T-cell (primary cell): ENCODE data around the gene ZFAND3. TPM values are rescaled to one million over a fixed set of nuclear protein-coding genes. Genes with fewer than 3 reads are reported as not detected.

Source experiments
- ATAC-seq, 4 experiments: fragments of 200-7000 bp in 3 of 4; fragments of 150-1000 bp in 1 of 4; cut with Tn5 transposase; replicated peaks in 1 of 4; 1 replicate in 3 of 4; 2 replicates in 1 of 4; pipeline ENCODE4 v1.10.0; 2021; ENCODE audit warnings: moderate library complexity in 3 of 4, mild to moderate bottlenecking in 2 of 4, moderate number of reproducible peaks in 1 of 4
- CTCF ChIA-PET, 2 donors: fragments of 300-600 bp; sonication (Branson Sonifier 250); formaldehyde crosslinking; loops; one replicate each; lab custom pipeline; 2022; ENCODE audit warnings: antibody characterized with exemption in 2 of 2; lab: Charles Lee
- POLR2A ChIA-PET, 2 donors: fragments of 300-600 bp; sonication (Branson Sonifier 250); formaldehyde crosslinking; loops; one replicate each; lab custom pipeline; 2022; ENCODE audit warnings: antibody characterized with exemption in 2 of 2; lab: Charles Lee
- DNase-seq, 35 experiments: peaks; one replicate each; pipeline versions ENCODE4 v3.0.0 to v3.0.0-alpha.2; 2013 to 2023
- H3K27ac ChIP-seq: one replicate; pipeline ENCODE4 v1.5.1; 2013; ENCODE audit warnings: low read length
- H3K27me3 ChIP-seq, 2 experiments: replicated peaks in 1 of 2; 1 replicate in 1 of 2; 2 replicates in 1 of 2; pipeline versions ENCODE4 v1.6.1 to v1.7.0; 2013; ENCODE audit warnings: low read length in 1 of 2, mixed read lengths in 1 of 2; ENCODE audit not compliant: control insufficient read depth in 2 of 2, insufficient read depth in 2 of 2; ENCODE audit errors: extremely low read depth in 1 of 2
- H3K36me3 ChIP-seq, 2 donors: 1 replicate in 1 of 2; 2 replicates in 1 of 2; pipeline versions ENCODE4 v1.6.1 to v1.7.0; 2013; ENCODE audit warnings: low read length in 1 of 2; ENCODE audit not compliant: control insufficient read depth in 2 of 2, insufficient read depth in 1 of 2; ENCODE audit errors: extremely low read depth in 1 of 2
- H3K4me1 ChIP-seq, 2 experiments: 1 replicate in 1 of 2; 2 replicates in 1 of 2; pipeline versions ENCODE4 v1.6.1 to v1.7.0; 2013; ENCODE audit warnings: low read length in 2 of 2, mixed read lengths in 1 of 2; ENCODE audit not compliant: insufficient read depth in 2 of 2, control insufficient read depth in 1 of 2; ENCODE audit errors: extremely low read depth in 1 of 2
- H3K4me3 ChIP-seq, 2 donors: 1 replicate in 1 of 2; 2 replicates in 1 of 2; pipeline versions ENCODE4 v1.5.1 to v1.7.0; 2013; ENCODE audit warnings: mild to moderate bottlenecking in 2 of 2, low read length in 1 of 2, moderate library complexity in 1 of 2; ENCODE audit not compliant: control insufficient read depth in 1 of 2; ENCODE audit errors: extremely low read depth in 1 of 2
- H3K9me3 ChIP-seq: 2 replicates; pipeline ENCODE4 v1.7.0; 2013
- H3K27ac Mint-ChIP-seq, 2 donors: one replicate each; pipeline ENCODE4 v1.8.0; 2020 to 2021; ENCODE audit warnings: mild to moderate bottlenecking in 2 of 2, mixed read lengths in 2 of 2
- H3K27me3 Mint-ChIP-seq, 2 donors: one replicate each; pipeline ENCODE4 v1.8.0; 2021 to 2022; ENCODE audit warnings: mixed read lengths in 2 of 2
- H3K36me3 Mint-ChIP-seq: one replicate; pipeline ENCODE4 v1.8.0; 2021; ENCODE audit warnings: mixed read lengths
- H3K4me1 Mint-ChIP-seq, 3 donors: one replicate each; pipeline ENCODE4 v1.8.0; 2020 to 2022; ENCODE audit warnings: mixed read lengths in 3 of 3, mild to moderate bottlenecking in 1 of 3
- H3K4me3 Mint-ChIP-seq, 3 donors: one replicate each; pipeline ENCODE4 v1.8.0; 2020 to 2022; ENCODE audit warnings: mild to moderate bottlenecking in 3 of 3, mixed read lengths in 3 of 3, moderate library complexity in 3 of 3
- H3K9me3 Mint-ChIP-seq, 3 donors: one replicate each; pipeline ENCODE4 v1.8.0; 2020 to 2022; ENCODE audit warnings: mixed read lengths in 3 of 3
- WGBS: methylation state at CpG from one replicate; pipeline ENCODE4 v1.1.5; 2013; ENCODE audit warnings: missing lambda C conversion rate; ENCODE audit not compliant: insufficient coverage; 5-methylcytosine and 5-hydroxymethylcytosine counted together
- total RNA-seq, 35 experiments: library from RNA in 6 of 35; stranded (reverse) in 6 of 35; fragments of 120-200 nt in 1 of 35; gene quantifications; one replicate each; pipeline versions ENCODE4 v1.2.1 to v1.2.4 and lab custom pipeline; 2013 to 2026

ZFAND3 gene
- total RNA-seq, 5 donors from 2014 or later (not counting 1 experiment from before 2014, with no cell fraction given) = 35.6 to 59.3 (median 36.4) TPM

DNA sequence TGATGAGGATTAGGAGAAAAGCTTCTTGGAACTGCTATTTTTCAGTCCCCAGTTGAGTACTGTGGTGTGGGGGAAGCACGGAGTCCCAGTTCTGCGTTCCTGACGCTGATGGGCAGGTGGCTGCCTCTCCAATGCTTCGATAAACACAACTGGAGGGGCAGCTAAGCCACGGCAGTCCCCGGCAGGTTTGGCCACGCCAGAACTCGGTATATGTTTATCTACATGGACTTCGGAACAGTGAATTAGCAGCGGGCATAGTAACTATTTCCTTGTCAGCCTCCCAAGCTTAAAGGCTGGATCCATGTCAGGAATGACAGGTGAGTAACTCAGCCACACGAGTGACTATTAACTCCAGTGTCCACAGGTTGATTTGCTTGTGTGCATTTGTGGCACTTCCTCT is 354.4 kb downstream of the ZFAND3 start:
- ATAC-seq (no peak), DNase-seq (no peak)
- H3K27me3 Mint-ChIP-seq = no peaks in the 10 kb centered on the region
- CTCF ChIA-PET = no interaction called here
- POLR2A ChIA-PET = no interaction called here
- no peak overlapping the region for H3K4me3 ChIP-seq
- WGBS = 95% methylated on average over 11 of the region's 11 CpGs
- H3K36me3 Mint-ChIP-seq = peaks cover 32% of the 10 kb centered on the region
- no peak overlapping the region for H3K4me3 Mint-ChIP-seq
- peaks cover 8 to 10% (median 8%) of the 10 kb centered on the region in 3 donors for H3K4me1 Mint-ChIP-seq
- no peak overlapping the region for H3K27ac ChIP-seq
- no peaks in the 10 kb centered on the region for H3K9me3 Mint-ChIP-seq
- H3K9me3 ChIP-seq = no peaks in the 10 kb centered on the region
- no peaks in the 10 kb centered on the region for H3K36me3 ChIP-seq
- H3K27me3 ChIP-seq = no peaks in the 10 kb centered on the region
- no peaks in the 10 kb centered on the region for H3K4me1 ChIP-seq
- H3K27ac Mint-ChIP-seq = no peak overlapping the region

DNA sequence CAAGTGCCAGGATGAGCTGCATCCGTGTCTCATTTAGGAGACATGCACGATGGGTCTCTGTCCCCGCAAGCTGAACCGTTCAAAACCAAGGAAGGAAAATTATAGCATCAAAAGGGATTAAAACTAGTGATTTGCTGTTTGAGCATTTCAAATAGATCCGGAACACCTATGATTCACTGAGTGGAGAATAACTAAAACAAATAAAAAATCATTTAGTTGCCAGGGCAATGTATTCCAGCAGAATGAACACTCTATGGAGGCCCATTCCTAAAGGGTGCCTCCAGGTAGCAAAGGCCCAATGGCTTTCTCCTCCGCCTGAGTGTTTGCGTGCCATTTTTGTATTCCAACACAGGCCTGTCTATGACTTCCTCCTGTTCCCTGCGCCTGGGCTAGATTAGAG is 354.8 kb downstream of the ZFAND3 start:
- Mint-ChIP-seq H3K4me3 (no peak overlapping the region), H3K27ac (no peak overlapping the region), H3K4me1 (peaks cover 8 to 10% (median 10%) of the 10 kb centered on the region in 3 donors), H3K9me3 (no peaks in the 10 kb centered on the region), H3K27me3 (no peaks in the 10 kb centered on the region), H3K36me3 (peaks cover 32% of the 10 kb centered on the region)
- H3K27me3 ChIP-seq = no peaks in the 10 kb centered on the region
- 100% methylated on average over 4 of the region's 8 CpGs for WGBS
- H3K36me3 ChIP-seq = no peaks in the 10 kb centered on the region
- H3K4me1 ChIP-seq = no peaks in the 10 kb centered on the region
- H3K9me3 ChIP-seq = no peaks in the 10 kb centered on the region
- ChIA-PET POLR2A (no interaction called here), CTCF (no interaction called here)
- ATAC-seq = no peak
- DNase-seq = no peak
- H3K4me3 ChIP-seq = no peak overlapping the region
- no peak overlapping the region for H3K27ac ChIP-seq

DNA sequence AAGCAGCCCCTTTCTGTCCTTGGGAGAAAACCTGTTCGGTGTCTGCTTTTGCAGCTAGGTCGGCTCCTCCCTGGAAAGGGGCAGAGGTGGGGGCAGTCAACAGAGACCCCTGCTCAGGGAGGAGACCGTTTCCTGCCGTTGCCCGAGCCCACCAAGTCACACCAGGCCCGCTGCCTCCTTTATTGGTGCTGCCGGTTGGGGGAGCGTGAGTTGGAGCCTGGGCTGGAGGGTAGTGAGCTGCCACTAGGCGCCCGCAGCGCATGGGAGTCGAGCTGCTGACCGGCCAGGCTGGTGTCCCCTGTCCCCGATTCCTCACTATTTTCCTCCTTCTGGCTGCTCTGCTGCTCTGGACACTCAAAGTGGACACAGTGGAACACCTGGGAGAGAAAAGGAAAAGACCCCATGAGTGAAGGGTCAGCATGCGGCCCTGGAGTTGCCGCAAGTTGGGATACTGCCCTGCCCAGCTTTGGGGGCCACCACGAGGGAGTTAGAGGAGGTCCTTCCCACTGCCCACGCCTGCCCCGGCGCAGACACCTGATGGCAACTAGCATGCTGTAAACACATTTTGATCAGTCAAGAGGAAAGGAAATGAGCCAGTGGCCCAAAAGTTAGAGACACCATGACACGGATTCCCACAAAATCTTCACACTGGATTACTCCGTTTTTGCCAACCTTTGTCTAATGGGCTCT is 355.4 kb downstream of the ZFAND3 start:
- CTCF ChIA-PET = no interaction called here
- Mint-ChIP-seq H3K27ac (peak overlapping the region in 1 of 2 donors; percentile 22), H3K9me3 (no peaks in the 10 kb centered on the region), H3K4me3 (no peak overlapping the region), H3K27me3 (no peaks in the 10 kb centered on the region), H3K36me3 (peaks cover 30% of the 10 kb centered on the region), H3K4me1 (peaks cover 8 to 14% (median 10%) of the 10 kb centered on the region in 3 donors)
- POLR2A ChIA-PET = no interaction called here
- 97% methylated on average over 14 of the region's 22 CpGs for WGBS
- H3K9me3 ChIP-seq = no peaks in the 10 kb centered on the region
- H3K4me3 ChIP-seq = no peak overlapping the region
- no peaks in the 10 kb centered on the region for H3K27me3 ChIP-seq
- DNase-seq (no peak), ATAC-seq (no peak)
- no peaks in the 10 kb centered on the region for H3K4me1 ChIP-seq
- no peaks in the 10 kb centered on the region for H3K36me3 ChIP-seq
- H3K27ac ChIP-seq = no peak overlapping the region

DNA sequence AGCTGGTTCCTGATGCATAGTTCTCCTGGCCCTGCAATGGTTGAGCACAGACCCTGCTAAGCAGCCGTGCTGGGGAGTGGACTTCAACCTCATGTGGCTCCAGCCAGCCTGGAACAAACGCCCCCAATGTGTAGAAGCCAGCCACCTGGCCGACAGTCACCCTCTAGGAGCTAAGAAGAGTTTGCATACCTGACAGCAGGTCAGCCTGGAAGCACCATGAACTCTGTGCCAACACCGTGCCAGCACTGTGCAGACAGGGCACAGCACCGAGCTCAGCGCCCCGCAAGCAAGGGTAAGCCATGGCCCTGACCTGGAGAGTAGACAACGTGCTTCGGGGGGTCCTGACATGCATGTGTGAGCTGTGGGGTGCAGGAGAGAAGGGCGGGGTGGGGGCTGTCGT is 356.3 kb downstream of the ZFAND3 start:
- WGBS = 90% methylated on average over 9 of the region's 11 CpGs
- H3K4me1 ChIP-seq = no peaks in the 10 kb centered on the region
- POLR2A ChIA-PET = no interaction called here
- ATAC-seq (no peak), DNase-seq (no peak)
- Mint-ChIP-seq H3K27ac (no peak overlapping the region), H3K36me3 (peaks cover 30% of the 10 kb centered on the region), H3K4me3 (no peak overlapping the region), H3K4me1 (peaks cover 8 to 14% (median 10%) of the 10 kb centered on the region in 3 donors), H3K9me3 (no peaks in the 10 kb centered on the region), H3K27me3 (no peaks in the 10 kb centered on the region)
- no peaks in the 10 kb centered on the region for H3K9me3 ChIP-seq
- no peaks in the 10 kb centered on the region for H3K27me3 ChIP-seq
- no peaks in the 10 kb centered on the region for H3K36me3 ChIP-seq
- no peak overlapping the region for H3K27ac ChIP-seq
- CTCF ChIA-PET = interaction anchor here in 1 of 2 donors (0.6 kb wide), 1 partner anchor 726 kb away, joined by 3 read pairs; no protein-coding TSS in a partner anchor
- H3K4me3 ChIP-seq = no peak overlapping the region

DNA sequence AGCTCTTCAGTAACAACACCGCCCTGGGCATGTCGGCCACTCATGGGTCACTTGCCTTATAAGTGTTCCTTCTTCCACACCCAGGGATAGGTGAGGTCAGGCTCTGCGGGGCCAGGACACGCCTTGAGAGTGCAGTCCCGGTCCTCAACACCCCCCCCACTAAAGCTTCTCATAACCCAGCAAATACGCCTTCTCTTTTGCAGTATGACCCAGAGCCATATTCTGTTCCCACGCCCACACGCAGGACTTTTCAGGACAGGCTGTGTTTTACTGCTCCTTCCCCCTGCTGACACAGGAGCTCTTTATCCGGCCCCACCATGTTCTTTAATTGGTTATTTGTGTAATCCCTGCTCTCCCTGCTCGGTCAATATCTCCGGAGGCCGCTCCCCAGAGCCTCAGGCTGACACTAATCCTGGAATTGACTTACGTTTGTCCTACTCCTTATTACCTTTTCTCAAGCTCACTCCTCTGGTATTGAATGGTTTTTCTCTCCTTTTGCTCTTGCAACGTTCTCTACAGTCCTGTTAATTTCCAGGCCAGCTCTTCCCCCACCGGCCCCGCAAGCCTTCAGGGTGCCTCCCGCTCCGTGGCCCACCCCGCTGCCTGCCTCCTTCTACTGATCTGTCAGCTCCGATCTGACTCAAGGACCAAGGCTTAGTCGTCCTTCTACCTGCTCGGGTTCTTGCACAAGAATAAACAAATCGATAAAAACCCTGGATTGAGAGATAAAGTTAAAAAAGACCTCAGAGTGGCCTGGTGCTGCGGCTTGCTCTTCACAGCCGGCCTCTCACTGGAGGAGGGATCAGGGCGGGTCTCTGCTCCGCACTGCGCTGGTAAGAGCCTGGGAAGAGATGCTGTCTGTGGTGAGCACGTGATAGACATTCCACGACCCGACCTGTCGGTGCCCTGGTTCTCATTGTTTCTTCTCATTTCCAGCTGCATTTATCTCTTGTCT is 357.5 kb downstream of the ZFAND3 start:
- POLR2A ChIA-PET = no interaction called here
- H3K4me1 ChIP-seq = no peaks in the 10 kb centered on the region
- no peaks in the 10 kb centered on the region for H3K9me3 Mint-ChIP-seq
- H3K27ac ChIP-seq = no peak overlapping the region
- CTCF ChIA-PET = interaction anchor here in 1 of 2 donors (0.7 kb wide), 1 partner anchor 217 kb away, joined by 3 read pairs; no protein-coding TSS in a partner anchor
- H3K27me3 ChIP-seq = no peaks in the 10 kb centered on the region
- peaks cover 30% of the 10 kb centered on the region for H3K36me3 Mint-ChIP-seq
- no peaks in the 10 kb centered on the region for H3K9me3 ChIP-seq
- H3K4me1 Mint-ChIP-seq = peaks cover 8 to 14% (median 10%) of the 10 kb centered on the region in 3 donors
- H3K27ac Mint-ChIP-seq = no peak overlapping the region
- no peak overlapping the region for H3K4me3 ChIP-seq
- no peaks in the 10 kb centered on the region for H3K36me3 ChIP-seq
- DNase-seq (no peak), ATAC-seq (no peak)
- WGBS = 97% methylated on average over 22 of the region's 32 CpGs
- no peaks in the 10 kb centered on the region for H3K27me3 Mint-ChIP-seq
- H3K4me3 Mint-ChIP-seq = no peak overlapping the region

DNA sequence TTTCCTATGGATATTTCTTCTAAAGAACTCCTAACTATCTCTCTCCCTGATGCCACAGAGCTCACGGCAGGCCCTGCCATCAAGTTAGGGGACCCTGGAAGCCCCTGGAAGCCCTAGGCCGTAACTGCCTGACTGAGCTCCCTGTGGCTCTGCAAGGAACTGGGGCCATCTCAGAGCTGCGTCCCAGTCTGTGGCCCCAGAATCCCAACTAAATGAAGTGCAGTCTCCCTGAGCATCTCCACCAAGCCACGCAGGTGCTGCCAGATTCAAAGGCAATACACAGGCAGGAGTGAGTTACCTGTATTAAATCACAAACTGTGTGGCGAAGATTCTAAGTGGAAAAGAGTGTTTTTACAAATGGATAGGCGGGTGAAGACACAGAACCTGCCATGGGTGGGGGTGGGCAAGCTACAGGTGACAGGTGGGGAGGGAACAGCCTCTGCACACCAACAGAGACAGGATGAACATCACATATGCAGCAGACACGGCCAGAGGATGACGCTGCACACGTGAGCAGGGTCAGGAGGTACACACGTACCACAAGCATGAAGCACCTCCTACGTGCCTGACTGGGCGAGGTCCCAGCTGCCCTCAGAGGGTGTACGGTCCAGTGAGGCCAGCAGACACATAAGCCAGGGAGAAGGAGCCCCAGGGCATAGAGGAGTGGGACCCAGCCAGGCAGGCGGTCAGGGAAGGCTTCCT is 358.5 kb downstream of the ZFAND3 start:
- no peak for ATAC-seq
- Histone ChIP-seq H3K27me3 (no peaks in the 10 kb centered on the region), H3K9me3 (no peaks in the 10 kb centered on the region), H3K27ac (no peak overlapping the region), H3K4me1 (no peaks in the 10 kb centered on the region), H3K4me3 (no peak overlapping the region), H3K36me3 (no peaks in the 10 kb centered on the region)
- CTCF ChIA-PET = no interaction called here
- Mint-ChIP-seq H3K4me3 (no peak overlapping the region), H3K27ac (peak overlapping the region in 1 of 2 donors; percentile 18), H3K4me1 (peaks cover 8 to 14% (median 10%) of the 10 kb centered on the region in 3 donors), H3K27me3 (no peaks in the 10 kb centered on the region), H3K9me3 (no peaks in the 10 kb centered on the region), H3K36me3 (peaks cover 30% of the 10 kb centered on the region)
- no peak for DNase-seq
- 96% methylated on average over 12 of the region's 14 CpGs for WGBS
- POLR2A ChIA-PET = interaction anchor here in 1 of 2 donors (0.6 kb wide), 1 partner anchor 536 kb away, joined by 3 read pairs; no protein-coding TSS in a partner anchor
